Uterus (tissue), 4 donors: ENCODE data around the gene FYCO1. TPM values are rescaled to one million over a fixed set of nuclear protein-coding genes. Genes with fewer than 3 reads are reported as not detected.

Experiments used
- DNase-seq, 2 donors: peaks; one replicate each; pipeline ENCODE4 v3.0.0-alpha.2; 2019 to 2020
- H3K27ac ChIP-seq, 2 donors: fragments of 200-600 bp; sonication (generic); 1 replicate in 1 of 2; 2 replicates in 1 of 2; pipeline ENCODE4 v1.5.1; 2016 to 2018
- H3K27me3 ChIP-seq, 2 donors: fragments of 200-600 bp; sonication (generic); one replicate each; pipeline ENCODE4 v1.5.1; 2018 to 2019; ENCODE audit warnings: control low read depth in 1 of 2
- H3K36me3 ChIP-seq, 2 donors: fragments of 200-600 bp; sonication (generic); one replicate each; pipeline ENCODE4 v1.5.1; 2019; ENCODE audit warnings: control low read depth in 1 of 2
- H3K4me1 ChIP-seq, 2 donors: fragments of 200-600 bp; sonication (generic); one replicate each; pipeline ENCODE4 v1.5.1; 2018 to 2019; ENCODE audit warnings: control low read depth in 1 of 2
- H3K4me3 ChIP-seq, 2 donors: fragments of 200-600 bp; sonication (generic); 1 replicate in 1 of 2; 2 replicates in 1 of 2; pipeline ENCODE4 v1.5.1; 2018 to 2019; ENCODE audit warnings: mild to moderate bottlenecking in 1 of 2
- H3K9me3 ChIP-seq, 2 donors: fragments of 200-600 bp; sonication (generic); one replicate each; pipeline ENCODE4 v1.5.1; 2019; ENCODE audit warnings: control low read depth in 1 of 2
- CTCF ChIP-seq, 4 experiments: fragments of 200-600 bp in 2 of 4; fragments of 450-650 bp in 2 of 4; sonication (generic) in 2 of 4; IDR thresholded peaks; one replicate each; pipeline ENCODE4 v1.5.1; 2016 to 2019; ENCODE audit warnings: antibody characterized with exemption in 4 of 4, mild to moderate bottlenecking in 2 of 4, moderate library complexity in 1 of 4
- POLR2A ChIP-seq, 2 donors: fragments of 450-650 bp; IDR thresholded peaks; one replicate each; pipeline ENCODE4 v1.6.1; 2016; ENCODE audit warnings: antibody characterized with exemption in 2 of 2, mild to moderate bottlenecking in 1 of 2, moderate library complexity in 1 of 2
- intact Hi-C: fragments of 100-400 bp; cut with DNase I; formaldehyde crosslinking; loops from one replicate; pipeline ENCODE4 v1.15.1; 2023; ENCODE audit warnings: low total_unique reads
- total RNA-seq, 4 donors: library from RNA; depleted of rRNA in 3 of 4; stranded (reverse); fragments of >200 nt in 3 of 4; gene quantifications; one replicate each; pipeline versions ENCODE4 v1.1.0 to v1.2.4, GENCODE V29; 2014 to 2023
- donor health status: DM: yes; HTN: yes; CAD: no.

The FYCO1 gene
- total RNA-seq, 4 donors from 2014 or later = 16.5 to 74.4 (median 27.8) TPM

- Histone ChIP-seq H3K4me3 (no peak overlapping the region), H3K27me3 (no peaks in the 10 kb centered on the region), H3K4me1 (no peaks in the 10 kb centered on the region), H3K27ac (no peak overlapping the region), H3K9me3 (no peaks in the 10 kb centered on the region), H3K36me3 (no peaks in the 10 kb centered on the region)
- DNase-seq = no peak
- TF ChIP-seq CTCF (IDR thresholded peaks at IDR 0.05) = no peak
- no peak for TF ChIP-seq POLR2A (IDR thresholded peaks at IDR 0.05)
- intact Hi-C loops = no loop called here
Observed at GRCh38 chr3:45887285-45887684, 108.3 kb downstream of the FYCO1 start.

DNA sequence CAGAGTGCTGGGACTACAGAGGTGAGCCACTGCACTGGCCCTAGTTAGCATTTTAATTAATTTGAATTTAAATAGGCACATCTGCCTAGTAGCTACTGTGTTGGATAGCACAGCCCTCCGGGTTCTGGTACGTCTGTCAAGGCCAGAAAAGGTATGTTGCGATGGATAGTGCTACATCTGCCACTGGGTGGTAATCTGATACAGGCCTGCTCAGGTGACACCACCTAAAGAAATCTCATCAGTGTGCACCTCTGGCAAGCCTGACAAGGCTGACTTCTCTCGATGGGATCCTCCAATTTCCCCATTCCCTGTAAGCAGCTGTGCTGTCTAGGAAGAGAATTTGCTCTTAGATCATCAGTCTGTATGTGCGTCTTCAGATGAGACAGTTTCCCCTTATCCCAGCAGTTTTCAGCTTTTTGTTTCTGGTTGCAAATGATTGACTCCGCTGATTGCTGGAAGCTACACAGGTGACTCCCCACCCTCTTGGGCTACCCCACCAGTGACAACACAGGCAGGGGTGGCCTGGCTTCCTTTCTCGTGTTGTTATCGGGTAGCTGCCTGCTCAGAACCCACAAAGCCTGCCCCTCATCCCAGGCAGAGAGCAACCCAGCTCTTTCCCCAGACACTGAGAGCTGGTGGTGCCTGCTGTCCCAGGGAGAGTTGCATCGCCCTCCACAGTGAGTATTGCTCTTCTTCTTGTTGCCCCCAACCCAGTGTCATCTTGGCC, 109.5 kb downstream of the FYCO1 start, which contains the start of gene CCR9:
TSS of gene CCR9 (plus strand) at position 565 of the 727 bp plus-strand sequence. CDS start 8,391 bp downstream, outside the sequence.
- Histone ChIP-seq H3K4me1 (no peaks in the 10 kb centered on the region), H3K27ac (no peak within 1 kb of the TSS), H3K9me3 (no peaks in the 10 kb centered on the region), H3K36me3 (no peaks in the 10 kb centered on the region), H3K27me3 (no peaks in the 10 kb centered on the region), H3K4me3 (no peak within 1 kb of the TSS)
- TF ChIP-seq POLR2A (IDR thresholded peaks at IDR 0.05) = no peak
- no peak for TF ChIP-seq CTCF (IDR thresholded peaks at IDR 0.05)
- DNase-seq = no peak
- intact Hi-C loops = no loop called here

DNA sequence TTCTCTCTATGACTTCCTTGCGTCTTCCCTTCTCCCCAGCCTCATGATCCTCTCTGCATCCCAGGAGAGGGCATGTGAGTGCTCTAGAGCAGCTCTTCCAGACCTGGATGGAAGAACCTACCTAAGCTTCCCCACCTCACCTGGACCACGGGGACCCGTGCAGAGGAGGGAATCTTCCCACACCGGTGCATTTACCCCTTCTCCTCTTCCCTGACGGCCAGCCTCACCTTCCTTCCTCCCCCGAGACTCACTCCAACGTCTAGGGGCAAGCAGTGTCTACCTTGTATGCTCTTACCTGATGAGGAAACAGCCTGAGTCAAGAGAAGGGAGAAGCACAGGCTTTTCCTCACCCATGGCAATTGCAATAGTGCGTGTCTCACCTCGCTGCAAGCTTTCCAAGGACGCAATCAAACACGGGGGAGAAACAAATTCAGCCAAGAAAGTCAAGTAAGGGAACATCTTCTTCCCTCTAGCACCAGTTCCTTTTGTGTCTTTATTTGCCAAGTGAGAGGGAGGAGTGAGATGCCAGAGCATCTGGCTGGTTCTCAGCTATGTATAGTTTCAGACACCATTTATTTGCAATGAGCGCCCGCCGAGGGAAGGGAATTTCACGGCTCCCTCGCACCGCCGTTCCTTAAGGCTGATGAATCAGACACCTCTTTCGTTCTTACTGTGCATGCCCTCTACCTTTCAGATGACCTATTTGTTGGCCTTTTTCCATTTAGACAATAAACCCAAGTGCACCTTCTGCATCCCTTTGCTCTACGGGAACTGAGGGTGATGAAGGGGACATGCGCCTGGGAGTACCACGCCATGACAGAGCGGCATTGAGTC, 111.0 kb downstream of the FYCO1 start:
- intact Hi-C loops = no loop called here
- H3K36me3 ChIP-seq = no peaks in the 10 kb centered on the region
- H3K27ac ChIP-seq = no peak overlapping the region

GRCh38 chr3:45881078-45882022, 114.3 kb downstream of the FYCO1 start:
- Histone ChIP-seq H3K27me3 (no peaks in the 10 kb centered on the region), H3K27ac (no peak overlapping the region), H3K9me3 (no peaks in the 10 kb centered on the region), H3K4me1 (no peaks in the 10 kb centered on the region), H3K4me3 (no peak overlapping the region), H3K36me3 (no peaks in the 10 kb centered on the region)
- intact Hi-C loops = no loop called here
- TF ChIP-seq POLR2A (IDR thresholded peaks at IDR 0.05) (no peak), CTCF (IDR thresholded peaks at IDR 0.05) (no peak)
- DNase-seq = no peak

More for the DNA sequence above, 111.0 kb downstream of the FYCO1 start:
- H3K4me1 ChIP-seq = no peaks in the 10 kb centered on the region
- no peak for DNase-seq
- no peaks in the 10 kb centered on the region for H3K9me3 ChIP-seq
- TF ChIP-seq POLR2A (IDR thresholded peaks at IDR 0.05) (no peak), CTCF (IDR thresholded peaks at IDR 0.05) (no peak)
- H3K27me3 ChIP-seq = no peaks in the 10 kb centered on the region
- H3K4me3 ChIP-seq = no peak overlapping the region
